Measurements from ENCODE around the gene LYSMD4.
A peak's percentile ranks its signal among the peaks of the same experiment; 100 is the strongest.

LYSMD4 gene

DNA sequence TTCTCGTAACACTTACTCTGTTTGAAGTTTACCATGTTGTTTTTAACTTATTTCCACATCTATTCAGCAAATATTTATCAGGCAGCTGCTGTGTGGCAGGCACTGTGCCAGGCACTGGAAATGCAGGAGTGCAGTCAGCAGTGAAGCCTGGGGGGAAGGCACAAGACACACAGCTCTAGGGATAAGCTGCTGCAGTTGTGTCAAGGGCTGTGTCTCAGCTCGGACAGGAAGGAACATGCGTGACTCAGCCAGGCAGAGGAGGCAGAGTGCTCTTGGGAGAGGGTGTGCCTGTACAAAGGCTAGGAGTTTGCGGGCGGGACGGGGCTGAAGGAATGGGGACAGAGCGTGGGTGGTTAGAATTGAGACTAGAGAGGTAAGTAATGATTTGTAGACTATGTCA lies 24.7 kb downstream of the LYSMD4 start:
- TF ChIP-seq, protein P1, sequence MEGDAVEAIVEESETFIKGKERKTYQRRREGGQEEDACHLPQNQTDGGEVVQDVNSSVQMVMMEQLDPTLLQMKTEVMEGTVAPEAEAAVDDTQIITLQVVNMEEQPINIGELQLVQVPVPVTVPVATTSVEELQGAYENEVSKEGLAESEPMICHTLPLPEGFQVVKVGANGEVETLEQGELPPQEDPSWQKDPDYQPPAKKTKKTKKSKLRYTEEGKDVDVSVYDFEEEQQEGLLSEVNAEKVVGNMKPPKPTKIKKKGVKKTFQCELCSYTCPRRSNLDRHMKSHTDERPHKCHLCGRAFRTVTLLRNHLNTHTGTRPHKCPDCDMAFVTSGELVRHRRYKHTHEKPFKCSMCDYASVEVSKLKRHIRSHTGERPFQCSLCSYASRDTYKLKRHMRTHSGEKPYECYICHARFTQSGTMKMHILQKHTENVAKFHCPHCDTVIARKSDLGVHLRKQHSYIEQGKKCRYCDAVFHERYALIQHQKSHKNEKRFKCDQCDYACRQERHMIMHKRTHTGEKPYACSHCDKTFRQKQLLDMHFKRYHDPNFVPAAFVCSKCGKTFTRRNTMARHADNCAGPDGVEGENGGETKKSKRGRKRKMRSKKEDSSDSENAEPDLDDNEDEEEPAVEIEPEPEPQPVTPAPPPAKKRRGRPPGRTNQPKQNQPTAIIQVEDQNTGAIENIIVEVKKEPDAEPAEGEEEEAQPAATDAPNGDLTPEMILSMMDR (conservative IDR thresholded peaks at IDR 0.05; ENCODE audit: low read depth, low read length), result no peak
- peaks cover 15% of the 10 kb centered on the region for H3K4me1 ChIP-seq (ENCODE audit: low read depth, poor library complexity, severe bottlenecking)
- no peak overlapping the region for H3K9ac ChIP-seq
- no peaks in the 10 kb centered on the region for H4K20me1 ChIP-seq (ENCODE audit: insufficient read depth)
- no peaks in the 10 kb centered on the region for H3K27me3 ChIP-seq (ENCODE audit: insufficient read depth, low read depth)
- no peaks in the 10 kb centered on the region for H3K36me3 ChIP-seq (ENCODE audit: insufficient read depth)
- no peaks in the 10 kb centered on the region for H3K79me2 ChIP-seq (ENCODE audit: insufficient read depth, low read depth)
- no peak overlapping the region for H3K4me3 ChIP-seq (IDR thresholded peaks at IDR 0.05; ENCODE audit: insufficient read depth, low read depth, low read length)
- H3K4me2 ChIP-seq, result no peak overlapping the region
- no peak overlapping the region for H3K27ac ChIP-seq
- no peak overlapping the region for H2AFZ ChIP-seq (ENCODE audit: low read depth)

DNA sequence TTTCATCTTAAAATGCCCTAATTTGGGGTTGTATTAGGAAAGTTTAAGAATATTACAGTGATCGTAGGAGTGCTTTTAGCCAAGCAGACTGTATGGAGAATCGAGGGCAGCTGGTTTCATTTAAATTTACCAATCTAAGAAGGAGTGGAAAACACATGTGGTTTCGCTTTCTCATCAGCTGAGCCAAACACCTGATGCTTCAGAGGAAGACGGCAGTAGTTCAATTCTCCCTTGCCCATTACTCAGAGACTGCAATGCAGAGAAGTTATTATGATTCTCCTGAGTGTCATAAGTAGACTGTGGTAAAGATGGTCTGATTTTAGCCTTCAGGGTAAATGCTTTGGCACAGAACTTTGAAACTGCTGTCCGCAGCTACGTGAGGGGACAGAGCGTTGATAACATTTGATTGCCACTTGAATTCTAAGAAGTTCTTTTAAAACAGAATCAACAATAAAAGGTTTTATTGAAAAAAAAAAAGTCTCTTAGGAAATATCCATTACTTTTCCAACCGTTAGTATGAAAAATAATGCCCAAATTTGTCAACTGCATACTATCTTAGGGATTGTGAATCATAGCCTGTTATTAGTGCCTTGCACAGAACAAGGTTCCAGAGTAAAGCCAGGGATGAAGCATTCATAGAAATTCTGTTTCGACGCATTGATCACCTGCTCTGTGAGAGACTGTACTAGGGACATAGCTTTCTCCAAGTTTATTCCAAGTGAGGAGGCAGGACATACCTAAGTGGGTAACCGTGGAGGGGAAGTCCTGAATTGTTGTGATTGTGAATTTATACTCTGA lies 25.6 kb downstream of the LYSMD4 start:
- H2AFZ ChIP-seq (ENCODE audit: low read depth), result no peak overlapping the region
- no peak overlapping the region for H3K4me3 ChIP-seq (IDR thresholded peaks at IDR 0.05; ENCODE audit: insufficient read depth, low read depth, low read length)
- H4K20me1 ChIP-seq (ENCODE audit: insufficient read depth), result no peaks in the 10 kb centered on the region
- peaks cover 24% of the 10 kb centered on the region for H3K4me1 ChIP-seq (ENCODE audit: low read depth, poor library complexity, severe bottlenecking)
- H3K9ac ChIP-seq, result no peak overlapping the region
- H3K79me2 ChIP-seq (ENCODE audit: insufficient read depth, low read depth), result no peaks in the 10 kb centered on the region
- H3K36me3 ChIP-seq (ENCODE audit: insufficient read depth), result no peaks in the 10 kb centered on the region
- no peak overlapping the region for H3K4me2 ChIP-seq
- no peak overlapping the region for H3K27ac ChIP-seq
- TF ChIP-seq, protein P1 (conservative IDR thresholded peaks at IDR 0.05; ENCODE audit: low read depth, low read length), result no peak
- no peaks in the 10 kb centered on the region for H3K27me3 ChIP-seq (ENCODE audit: insufficient read depth, low read depth)

DNA sequence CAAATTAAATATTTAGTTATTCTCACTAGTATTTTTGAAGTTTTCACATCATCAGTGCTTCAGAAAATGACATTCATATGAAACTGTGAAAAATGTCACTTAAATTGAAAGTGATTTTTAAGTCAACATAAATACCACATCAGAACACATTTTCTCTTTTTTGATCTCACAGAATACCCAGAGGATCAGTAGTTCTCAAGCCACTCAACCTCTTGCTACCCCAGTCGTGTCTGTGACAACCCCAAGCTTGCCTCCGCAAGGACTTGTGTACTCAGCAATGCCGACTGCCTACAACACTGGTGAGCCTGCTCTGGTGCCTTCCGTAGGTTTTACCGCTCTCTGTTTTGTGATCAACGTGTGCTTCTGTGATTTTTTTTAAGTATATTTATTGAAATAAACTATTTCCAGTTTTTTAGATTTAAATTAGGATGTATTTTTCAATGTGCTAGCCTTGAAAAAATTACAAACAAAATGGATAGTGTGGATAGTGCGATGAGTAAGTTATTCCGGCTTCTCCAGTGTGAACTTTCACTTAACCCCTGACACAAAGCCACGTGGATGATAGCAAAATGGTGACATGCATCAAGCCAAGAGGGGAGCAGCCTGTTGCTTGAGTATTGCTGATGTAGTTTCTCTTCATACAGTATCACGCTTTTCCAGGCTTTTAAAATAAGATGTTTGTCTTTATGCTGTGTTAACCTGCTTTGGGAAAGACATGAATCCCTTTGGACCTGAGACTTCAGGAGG lies 26.5 kb downstream of the LYSMD4 start:
- H3K9ac ChIP-seq, result no peak overlapping the region
- H3K27ac ChIP-seq, result no peak overlapping the region
- peaks cover 27% of the 10 kb centered on the region for H3K4me1 ChIP-seq (ENCODE audit: low read depth, poor library complexity, severe bottlenecking)
- no peaks in the 10 kb centered on the region for H3K27me3 ChIP-seq (ENCODE audit: insufficient read depth, low read depth)
- H4K20me1 ChIP-seq (ENCODE audit: insufficient read depth), result no peaks in the 10 kb centered on the region
- no peak overlapping the region for H3K4me2 ChIP-seq
- no peak overlapping the region for H2AFZ ChIP-seq (ENCODE audit: low read depth)
- no peak overlapping the region for H3K4me3 ChIP-seq (IDR thresholded peaks at IDR 0.05; ENCODE audit: insufficient read depth, low read depth, low read length)
- no peaks in the 10 kb centered on the region for H3K36me3 ChIP-seq (ENCODE audit: insufficient read depth)
- no peaks in the 10 kb centered on the region for H3K79me2 ChIP-seq (ENCODE audit: insufficient read depth, low read depth)
- TF ChIP-seq, protein P1 (conservative IDR thresholded peaks at IDR 0.05; ENCODE audit: low read depth, low read length), result no peak

DNA sequence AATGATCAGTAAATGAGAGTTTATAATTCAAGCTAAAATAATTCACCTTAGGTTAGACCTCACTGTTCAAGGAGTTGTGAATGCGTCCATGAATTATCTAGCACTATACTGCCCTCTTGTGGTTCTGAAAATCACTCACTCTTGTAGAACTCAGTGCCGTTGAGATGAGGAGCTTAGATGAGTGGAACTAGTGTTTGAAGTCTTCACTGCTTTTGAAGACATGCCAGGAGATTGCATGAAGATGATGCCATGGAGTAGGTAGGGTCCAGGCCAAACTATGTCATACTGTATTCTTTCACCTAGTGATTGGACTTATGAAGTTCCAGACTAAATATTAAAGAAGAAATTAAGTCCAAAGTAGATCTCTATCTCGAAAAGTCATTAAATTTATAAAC lies 28.8 kb downstream of the LYSMD4 start:
- Histone ChIP-seq H3K4me3 (IDR thresholded peaks at IDR 0.05; ENCODE audit: insufficient read depth, low read depth, low read length) (no peak overlapping the region), H4K20me1 (ENCODE audit: insufficient read depth) (no peaks in the 10 kb centered on the region), H3K4me1 (ENCODE audit: low read depth, poor library complexity, severe bottlenecking) (peaks cover 27% of the 10 kb centered on the region), H3K27ac (peak overlapping the region; percentile 49; the same call in 1 of the 2 replicates), H3K4me2 (peak overlapping the region; percentile 50), H3K9ac (peak overlapping the region; percentile 35; the same call in 1 of the 2 replicates), H2AFZ (ENCODE audit: low read depth) (no peak overlapping the region), H3K27me3 (ENCODE audit: insufficient read depth, low read depth) (no peaks in the 10 kb centered on the region), H3K79me2 (ENCODE audit: insufficient read depth, low read depth) (no peaks in the 10 kb centered on the region), H3K36me3 (ENCODE audit: insufficient read depth) (no peaks in the 10 kb centered on the region)
- TF ChIP-seq, protein P1 (conservative IDR thresholded peaks at IDR 0.05; ENCODE audit: low read depth, low read length), result no peak; the same call in 1 of the 2 replicates
